Measurements from ENCODE around the gene PHACTR1. TPM values are rescaled to one million over a fixed set of nuclear protein-coding genes. Genes with fewer than 3 reads are reported as not detected.
A peak's percentile ranks its signal among the peaks of the same experiment; 100 is the strongest.
"Not testable (repeated sequence)": the region's sequence is repeated elsewhere in the genome, so short reads cannot be mapped to it uniquely, and the experiment has no call there.

PHACTR1 gene
- total and polyA plus RNA-seq, 2 experiments from 2014 or later, result 11.2 to 33.9 TPM

GRCh38 chr6:12760226-12760625 is 43.7 kb downstream of the PHACTR1 start:
- Histone ChIP-seq H3K27me3 (peaks cover 4% of the 10 kb centered on the region), H3K27ac (no peak overlapping the region), H3K4me1 (ENCODE audit: low read depth) (no peaks in the 10 kb centered on the region), H3K36me3 (no peaks in the 10 kb centered on the region), H3K9me3 (ENCODE audit: low read depth) (no peaks in the 10 kb centered on the region), H3K4me3 (no peak overlapping the region)
- DNase-seq (ENCODE audit: low read depth in 1 of 2, low spot score in 1 of 2), result no peak
- TF ChIP-seq, protein P1, sequence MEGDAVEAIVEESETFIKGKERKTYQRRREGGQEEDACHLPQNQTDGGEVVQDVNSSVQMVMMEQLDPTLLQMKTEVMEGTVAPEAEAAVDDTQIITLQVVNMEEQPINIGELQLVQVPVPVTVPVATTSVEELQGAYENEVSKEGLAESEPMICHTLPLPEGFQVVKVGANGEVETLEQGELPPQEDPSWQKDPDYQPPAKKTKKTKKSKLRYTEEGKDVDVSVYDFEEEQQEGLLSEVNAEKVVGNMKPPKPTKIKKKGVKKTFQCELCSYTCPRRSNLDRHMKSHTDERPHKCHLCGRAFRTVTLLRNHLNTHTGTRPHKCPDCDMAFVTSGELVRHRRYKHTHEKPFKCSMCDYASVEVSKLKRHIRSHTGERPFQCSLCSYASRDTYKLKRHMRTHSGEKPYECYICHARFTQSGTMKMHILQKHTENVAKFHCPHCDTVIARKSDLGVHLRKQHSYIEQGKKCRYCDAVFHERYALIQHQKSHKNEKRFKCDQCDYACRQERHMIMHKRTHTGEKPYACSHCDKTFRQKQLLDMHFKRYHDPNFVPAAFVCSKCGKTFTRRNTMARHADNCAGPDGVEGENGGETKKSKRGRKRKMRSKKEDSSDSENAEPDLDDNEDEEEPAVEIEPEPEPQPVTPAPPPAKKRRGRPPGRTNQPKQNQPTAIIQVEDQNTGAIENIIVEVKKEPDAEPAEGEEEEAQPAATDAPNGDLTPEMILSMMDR (IDR thresholded peaks at IDR 0.05; ENCODE audit: low read depth, low read length), result no peak

DNA sequence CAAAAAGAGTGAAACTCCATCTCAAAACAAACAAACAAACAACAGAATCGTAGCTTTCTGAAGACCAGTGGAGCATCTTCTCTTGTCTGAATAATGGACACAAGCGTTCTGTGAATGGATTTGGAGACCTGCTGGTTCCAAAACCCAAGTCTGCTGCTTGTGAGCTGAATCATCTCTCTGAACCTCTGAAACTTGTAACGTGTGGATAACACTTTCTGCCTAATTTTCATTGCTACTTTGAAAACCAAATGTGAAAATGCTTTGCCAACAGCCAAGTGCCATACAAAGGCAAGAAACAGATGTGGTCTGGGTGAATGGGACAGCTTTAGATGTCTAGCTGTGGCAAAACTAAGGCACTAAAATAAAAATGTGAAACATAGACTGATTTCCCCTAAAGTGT is 44.3 kb downstream of the PHACTR1 start:
- no peak for DNase-seq (ENCODE audit: low read depth in 1 of 2, low spot score in 1 of 2)
- Histone ChIP-seq H3K27ac (no peak overlapping the region), H3K27me3 (peaks cover 4% of the 10 kb centered on the region), H3K36me3 (no peaks in the 10 kb centered on the region), H3K4me1 (ENCODE audit: low read depth) (no peaks in the 10 kb centered on the region), H3K4me3 (no peak overlapping the region), H3K9me3 (ENCODE audit: low read depth) (no peaks in the 10 kb centered on the region)
- TF ChIP-seq, protein P1 (IDR thresholded peaks at IDR 0.05; ENCODE audit: low read depth, low read length), result no peak

GRCh38 chr6:12761376-12762115 is 45.0 kb downstream of the PHACTR1 start:
- DNase-seq (ENCODE audit: low read depth in 1 of 2, low spot score in 1 of 2), result peak in 1 of 2 donors; percentile 80
- H3K4me3 ChIP-seq, result no peak overlapping the region
- TF ChIP-seq, protein P1 (IDR thresholded peaks at IDR 0.05; ENCODE audit: low read depth, low read length), result no peak
- no peak overlapping the region for H3K27ac ChIP-seq
- no peaks in the 10 kb centered on the region for H3K36me3 ChIP-seq
- no peaks in the 10 kb centered on the region for H3K4me1 ChIP-seq (ENCODE audit: low read depth)
- no peaks in the 10 kb centered on the region for H3K9me3 ChIP-seq (ENCODE audit: low read depth)
- peaks cover 4% of the 10 kb centered on the region for H3K27me3 ChIP-seq

GRCh38 chr6:12762731-12763434 is 46.3 kb downstream of the PHACTR1 start:
- DNase-seq (ENCODE audit: low read depth in 1 of 2, low spot score in 1 of 2), result peak in 1 of 2 donors; percentile 63
- H3K4me3 ChIP-seq, H3K27me3 ChIP-seq: not testable (repeated sequence)

GRCh38 chr6:12766365-12766764 is 49.8 kb downstream of the PHACTR1 start:
- TF ChIP-seq, protein P1 (IDR thresholded peaks at IDR 0.05; ENCODE audit: low read depth, low read length), result no peak
- Histone ChIP-seq H3K27me3 (peaks cover 4% of the 10 kb centered on the region), H3K4me1 (ENCODE audit: low read depth) (no peaks in the 10 kb centered on the region), H3K4me3 (no peak overlapping the region), H3K9me3 (ENCODE audit: low read depth) (no peaks in the 10 kb centered on the region), H3K36me3 (no peaks in the 10 kb centered on the region), H3K27ac (no peak overlapping the region)
- no peak for DNase-seq (ENCODE audit: low read depth in 1 of 2, low spot score in 1 of 2)

More at GRCh38 chr6:12762731-12763434, 46.3 kb downstream of the PHACTR1 start:
- H3K36me3 ChIP-seq; H3K27ac ChIP-seq; H3K4me1 ChIP-seq (ENCODE audit: low read depth); H3K9me3 ChIP-seq (ENCODE audit: low read depth): not testable (repeated sequence)

GRCh38 chr6:12767016-12767415 is 50.4 kb downstream of the PHACTR1 start:
- H3K9me3 ChIP-seq (ENCODE audit: low read depth), result no peaks in the 10 kb centered on the region
- H3K27ac ChIP-seq, result no peak overlapping the region
- TF ChIP-seq, protein P1 (IDR thresholded peaks at IDR 0.05; ENCODE audit: low read depth, low read length), result no peak
- H3K4me1 ChIP-seq (ENCODE audit: low read depth), result no peaks in the 10 kb centered on the region
- H3K36me3 ChIP-seq, result no peaks in the 10 kb centered on the region
- no peak for DNase-seq (ENCODE audit: low read depth in 1 of 2, low spot score in 1 of 2)
- H3K4me3 ChIP-seq, result no peak overlapping the region
- H3K27me3 ChIP-seq, result peaks cover under 1% of the 10 kb centered on the region
